Right atrium auricular region (tissue), 2 donors: ENCODE measurements around the gene EPHA4. TPM values are rescaled to one million over a fixed set of nuclear protein-coding genes. Genes with fewer than 3 reads are reported as not detected.

ENCODE experiments used
- DNase-seq: peaks from one replicate; pipeline ENCODE4 v3.0.0-alpha.2; 2019; ENCODE audit warnings: low spot score
- H3K27ac ChIP-seq, 2 donors: fragments of 200-600 bp; sonication (generic); 1 replicate in 1 of 2; 2 replicates in 1 of 2; pipeline ENCODE4 v1.5.1; 2016 to 2019
- H3K27me3 ChIP-seq, 2 donors: fragments of 200-600 bp; sonication (generic); one replicate each; pipeline versions ENCODE4 v1.5.1 to v1.6.0; 2017 to 2019
- H3K36me3 ChIP-seq: fragments of 200-600 bp; sonication (generic); one replicate; pipeline ENCODE4 v1.5.1; 2016
- H3K4me1 ChIP-seq, 2 donors: fragments of 200-600 bp; sonication (generic); one replicate each; pipeline versions ENCODE4 v1.5.1 to v1.6.0; 2017 to 2019
- H3K4me3 ChIP-seq, 2 donors: fragments of 200-600 bp; sonication (generic); 1 replicate in 1 of 2; 2 replicates in 1 of 2; pipeline ENCODE4 v1.5.1; 2017 to 2019; ENCODE audit warnings: mild to moderate bottlenecking in 1 of 2, moderate library complexity in 1 of 2
- H3K9me3 ChIP-seq, 2 donors: fragments of 200-600 bp; sonication (generic); one replicate each; pipeline ENCODE4 v1.5.1; 2019
- CTCF ChIP-seq, 2 donors: fragments of 200-600 bp; sonication (generic); IDR thresholded peaks; one replicate each; pipeline ENCODE4 v1.5.1; 2019; ENCODE audit warnings: antibody characterized with exemption in 2 of 2
- total RNA-seq, 2 donors: library from RNA; depleted of rRNA; stranded (reverse); fragments of >200 nt; gene quantifications; one replicate each; pipeline ENCODE4 v1.1.0, GENCODE V29; 2016

EPHA4 gene
- total RNA-seq, 2 donors from 2014 or later, result 74.2 to 107 TPM

GRCh38 chr2:221397187-221397586, 174.9 kb downstream of the EPHA4 start:
- no peaks in the 10 kb centered on the region for H3K9me3 ChIP-seq
- no peak for DNase-seq
- no peaks in the 10 kb centered on the region for H3K36me3 ChIP-seq
- H3K27ac ChIP-seq, result no peak overlapping the region
- no peak for TF ChIP-seq CTCF (IDR thresholded peaks at IDR 0.05)
- no peak overlapping the region for H3K4me3 ChIP-seq
- no peaks in the 10 kb centered on the region for H3K27me3 ChIP-seq
- H3K4me1 ChIP-seq, result no peaks in the 10 kb centered on the region

GRCh38 chr2:221392228-221392881, 179.7 kb downstream of the EPHA4 start:
- Histone ChIP-seq H3K9me3 (no peaks in the 10 kb centered on the region), H3K27ac (no peak overlapping the region)
- no peak for TF ChIP-seq CTCF (IDR thresholded peaks at IDR 0.05)

GRCh38 chr2:221390878-221391277, 181.2 kb downstream of the EPHA4 start:
- H3K36me3 ChIP-seq, result no peaks in the 10 kb centered on the region
- H3K4me1 ChIP-seq, result no peaks in the 10 kb centered on the region
- H3K9me3 ChIP-seq, result no peaks in the 10 kb centered on the region
- TF ChIP-seq CTCF (IDR thresholded peaks at IDR 0.05), result no peak
- H3K27me3 ChIP-seq, result no peaks in the 10 kb centered on the region
- no peak overlapping the region for H3K27ac ChIP-seq
- DNase-seq, result no peak
- no peak overlapping the region for H3K4me3 ChIP-seq

More at GRCh38 chr2:221392228-221392881, 179.7 kb downstream of the EPHA4 start:
- H3K27me3 ChIP-seq, result no peaks in the 10 kb centered on the region
- H3K36me3 ChIP-seq, result no peaks in the 10 kb centered on the region
- no peaks in the 10 kb centered on the region for H3K4me1 ChIP-seq
- no peak for DNase-seq
- no peak overlapping the region for H3K4me3 ChIP-seq

GRCh38 chr2:221389904-221390303, 182.2 kb downstream of the EPHA4 start:
- no peaks in the 10 kb centered on the region for H3K4me1 ChIP-seq
- H3K36me3 ChIP-seq, result no peaks in the 10 kb centered on the region
- TF ChIP-seq CTCF (IDR thresholded peaks at IDR 0.05), result no peak
- H3K4me3 ChIP-seq, result no peak overlapping the region
- H3K27me3 ChIP-seq, result no peaks in the 10 kb centered on the region
- H3K27ac ChIP-seq, result no peak overlapping the region
- no peak for DNase-seq
- no peaks in the 10 kb centered on the region for H3K9me3 ChIP-seq

GRCh38 chr2:221389421-221389820, 182.7 kb downstream of the EPHA4 start:
- no peaks in the 10 kb centered on the region for H3K36me3 ChIP-seq
- no peak overlapping the region for H3K4me3 ChIP-seq
- no peak for DNase-seq
- no peak overlapping the region for H3K27ac ChIP-seq
- H3K9me3 ChIP-seq, result no peaks in the 10 kb centered on the region
- no peak for TF ChIP-seq CTCF (IDR thresholded peaks at IDR 0.05)
- H3K4me1 ChIP-seq, result no peaks in the 10 kb centered on the region
- no peaks in the 10 kb centered on the region for H3K27me3 ChIP-seq

- Histone ChIP-seq H3K27me3 (no peaks in the 10 kb centered on the region), H3K4me3 (no peak overlapping the region), H3K27ac (no peak overlapping the region), H3K36me3 (no peaks in the 10 kb centered on the region), H3K9me3 (no peaks in the 10 kb centered on the region), H3K4me1 (no peaks in the 10 kb centered on the region)
- no peak for TF ChIP-seq CTCF (IDR thresholded peaks at IDR 0.05)
- no peak for DNase-seq
These were observed 183.2 kb downstream of the EPHA4 start for GRCh38 chr2:221388891-221389290.
